Epithelial cell of proximal tubule (primary cell): ENCODE measurements around the gene GPBP1. TPM values are rescaled to one million over a fixed set of nuclear protein-coding genes. Genes with fewer than 3 reads are reported as not detected.

Source experiments
- DNase-seq: peaks from one replicate; pipeline ENCODE4 v3.0.0-alpha.2; 2011; ENCODE audit warnings: low read depth
- H3K4me3 ChIP-seq: 2 replicates; pipeline ENCODE4 v1.5.1; 2011; ENCODE audit warnings: low read depth, mild to moderate bottlenecking, low read length
- total RNA-seq: library from RNA; depleted of rRNA; stranded (reverse); fragments of >200 nt; gene quantifications from 2 replicates; pipeline ENCODE4 v1.2.3, GENCODE V29; 2015
- TF ChIP-seq, protein P1 (sequence below): conservative IDR thresholded peaks from 2 replicates; pipeline ENCODE4 v1.5.1; 2012; ENCODE audit warnings: low read depth, mild to moderate bottlenecking, low read length

GPBP1 gene
- total RNA-seq, 1 donor from 2014 or later: 41.1 TPM

DNA sequence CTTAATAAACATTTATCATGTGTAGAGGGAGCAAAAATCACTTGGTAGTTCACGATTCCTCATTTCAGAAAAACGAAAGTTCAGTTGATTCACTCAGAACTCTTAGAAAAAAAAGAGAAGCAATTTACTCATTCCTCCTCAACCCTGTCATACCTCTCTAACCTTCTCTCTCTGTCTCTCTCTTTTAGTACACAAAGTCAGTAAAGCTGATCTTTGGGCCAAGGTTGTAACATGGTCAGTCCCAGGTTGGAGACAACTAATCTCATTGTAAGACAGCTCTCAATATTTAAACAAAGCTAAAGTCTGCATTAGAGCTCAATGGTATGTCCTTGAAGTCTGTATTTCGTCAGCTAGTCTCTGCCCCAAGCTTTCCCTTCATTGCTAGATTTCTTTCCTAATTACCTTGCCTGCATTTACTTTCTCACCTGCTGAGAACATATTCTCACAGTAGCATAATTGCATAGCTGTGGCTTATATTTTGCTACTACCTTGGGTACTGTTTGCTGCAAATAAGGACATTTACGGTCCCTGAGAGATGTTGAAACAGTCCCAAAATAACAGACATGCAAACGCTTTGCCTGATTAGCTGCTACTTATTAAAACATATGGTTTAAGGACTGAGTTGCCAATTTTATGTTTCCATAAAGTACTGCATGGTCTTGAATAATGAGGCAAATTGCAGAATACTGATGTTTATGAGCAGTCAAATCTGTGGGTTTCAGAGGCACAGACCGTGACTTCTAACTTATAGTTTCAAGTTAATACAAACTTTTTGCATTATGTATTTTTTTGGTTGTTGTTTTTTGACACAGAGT, 138.3 kb downstream of the GPBP1 start:
- no peak overlapping the region for H3K4me3 ChIP-seq
- TF ChIP-seq, protein P1, sequence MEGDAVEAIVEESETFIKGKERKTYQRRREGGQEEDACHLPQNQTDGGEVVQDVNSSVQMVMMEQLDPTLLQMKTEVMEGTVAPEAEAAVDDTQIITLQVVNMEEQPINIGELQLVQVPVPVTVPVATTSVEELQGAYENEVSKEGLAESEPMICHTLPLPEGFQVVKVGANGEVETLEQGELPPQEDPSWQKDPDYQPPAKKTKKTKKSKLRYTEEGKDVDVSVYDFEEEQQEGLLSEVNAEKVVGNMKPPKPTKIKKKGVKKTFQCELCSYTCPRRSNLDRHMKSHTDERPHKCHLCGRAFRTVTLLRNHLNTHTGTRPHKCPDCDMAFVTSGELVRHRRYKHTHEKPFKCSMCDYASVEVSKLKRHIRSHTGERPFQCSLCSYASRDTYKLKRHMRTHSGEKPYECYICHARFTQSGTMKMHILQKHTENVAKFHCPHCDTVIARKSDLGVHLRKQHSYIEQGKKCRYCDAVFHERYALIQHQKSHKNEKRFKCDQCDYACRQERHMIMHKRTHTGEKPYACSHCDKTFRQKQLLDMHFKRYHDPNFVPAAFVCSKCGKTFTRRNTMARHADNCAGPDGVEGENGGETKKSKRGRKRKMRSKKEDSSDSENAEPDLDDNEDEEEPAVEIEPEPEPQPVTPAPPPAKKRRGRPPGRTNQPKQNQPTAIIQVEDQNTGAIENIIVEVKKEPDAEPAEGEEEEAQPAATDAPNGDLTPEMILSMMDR: no peak
- DNase-seq: no peak

DNA sequence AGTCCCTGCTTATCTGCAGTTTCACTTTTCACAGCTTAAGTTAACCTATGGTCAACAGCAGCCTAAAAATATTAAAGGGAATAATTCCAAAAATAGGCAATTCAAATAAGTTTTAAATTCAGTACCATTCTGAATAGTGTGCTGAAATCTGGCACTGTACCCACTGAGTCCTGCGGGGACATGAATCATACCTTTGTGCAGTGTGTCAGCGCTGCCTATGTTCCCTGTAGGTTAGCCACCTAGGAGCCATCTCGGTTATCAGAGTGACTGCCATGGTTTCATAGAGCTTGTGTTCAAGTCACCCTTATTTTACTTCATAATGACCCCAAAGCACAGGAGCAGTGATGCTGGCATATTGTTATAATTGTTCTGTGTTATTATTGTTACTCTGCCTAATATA, 139.9 kb downstream of the GPBP1 start:
- TF ChIP-seq, protein P1: no peak
- no peak overlapping the region for H3K4me3 ChIP-seq
- no peak for DNase-seq

Other genes starting within 250 kb of the GPBP1 start
- gene MIER3, start 221.9 kb upstream of the GPBP1 start, total RNA-seq: 18.7 and 26.5 TPM in 2 replicates